ENCODE results near the gene CAMTA1.
A peak's percentile ranks its signal among the peaks of the same experiment; 100 is the strongest.
"Not testable (repeated sequence)": the region's sequence is repeated elsewhere in the genome, so short reads cannot be mapped to it uniquely, and the experiment has no call there.

CAMTA1 gene

DNA sequence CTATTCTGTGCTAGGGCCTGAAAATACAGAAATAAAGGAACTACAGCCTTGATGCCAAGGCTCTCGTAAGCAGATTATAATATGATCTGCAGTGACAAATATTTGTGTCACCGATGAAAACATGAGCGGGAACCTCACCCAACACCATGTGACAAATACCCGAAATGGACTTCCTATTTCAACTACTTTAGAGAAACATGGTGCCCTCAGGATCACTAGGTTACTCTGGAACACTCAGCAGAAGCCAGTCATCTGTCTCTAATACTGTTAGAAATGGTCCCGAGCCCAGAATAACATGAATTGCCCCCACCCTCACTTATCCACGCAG, 985.4 kb downstream of the CAMTA1 start:
- DNase-seq (ENCODE audit: low read depth in 3 of 3, low spot score in 1 of 3), result no peak

DNA sequence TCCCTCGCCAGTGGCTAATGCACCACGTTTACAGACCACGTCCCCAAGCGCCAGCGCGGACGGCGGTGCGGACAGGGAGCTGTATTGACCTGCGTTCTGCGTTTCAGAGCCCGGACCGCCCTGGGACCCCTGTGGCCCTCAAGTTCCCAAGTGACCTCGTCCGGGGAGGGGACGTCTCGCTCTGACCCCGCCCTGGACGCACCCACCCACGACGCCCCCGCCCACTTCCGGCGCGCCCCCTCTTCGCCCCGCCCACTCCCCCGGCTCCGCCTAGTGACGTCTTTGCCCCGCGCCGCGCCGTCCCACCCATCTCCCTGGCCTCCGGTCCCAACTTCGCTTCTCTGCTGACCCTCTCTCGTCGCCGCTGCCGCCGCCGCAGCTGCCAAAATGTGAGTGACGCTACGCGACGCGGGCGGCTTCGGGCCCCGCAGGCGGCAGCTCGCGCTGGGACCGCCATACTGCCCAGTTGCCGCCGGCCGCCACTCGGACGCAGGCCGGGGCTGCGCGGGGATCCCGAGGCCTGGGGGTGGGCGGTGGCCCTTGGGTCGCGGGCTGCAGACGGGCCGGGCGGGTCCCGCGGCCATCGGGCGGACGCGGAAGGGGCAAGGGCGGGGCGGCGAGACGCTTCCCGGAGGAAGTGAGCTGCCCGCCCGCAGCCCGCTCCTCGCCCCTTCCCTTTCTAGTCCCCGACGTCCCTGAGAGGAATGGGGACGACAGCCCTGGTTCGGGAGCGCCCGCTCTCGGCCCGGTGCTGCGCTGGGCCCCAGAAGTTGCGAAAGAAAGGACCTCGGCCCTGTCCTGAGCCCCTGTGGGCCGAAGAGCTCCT, 986.0 kb downstream of the CAMTA1 start, which contains the start of gene VAMP3:
TSS of gene VAMP3 (plus strand) at position 300 of the 826 bp plus-strand sequence. CDS start at position 388, 88 bp downstream.
- DNase-seq (ENCODE audit: low read depth in 3 of 3, low spot score in 1 of 3), result peak; percentile 63 to 92 (median 76)

DNA sequence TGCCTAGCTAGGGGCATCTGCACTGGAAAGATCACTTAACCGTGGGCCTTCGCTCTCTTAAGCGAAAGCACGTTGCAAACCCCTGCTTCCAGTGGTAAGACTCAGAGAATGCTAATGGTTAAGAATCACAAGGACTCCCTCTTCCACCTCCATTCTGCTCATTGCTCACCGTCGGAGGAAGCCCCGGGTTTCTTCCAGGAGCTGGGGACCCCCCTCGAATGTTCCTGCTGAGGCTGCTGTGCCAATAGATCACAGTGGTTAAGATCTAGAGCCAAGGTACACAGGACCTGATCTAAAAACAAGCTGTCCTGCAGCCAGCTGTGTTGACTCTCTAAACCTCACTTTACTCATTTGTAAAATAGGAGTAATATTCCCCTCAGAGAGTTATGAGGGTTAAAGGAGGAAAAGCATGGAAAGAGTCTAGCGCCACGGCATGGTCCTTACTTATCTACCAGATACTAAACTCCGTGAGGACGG, 986.6 kb downstream of the CAMTA1 start:
- DNase-seq (ENCODE audit: low read depth in 3 of 3, low spot score in 1 of 3), result no peak

DNA sequence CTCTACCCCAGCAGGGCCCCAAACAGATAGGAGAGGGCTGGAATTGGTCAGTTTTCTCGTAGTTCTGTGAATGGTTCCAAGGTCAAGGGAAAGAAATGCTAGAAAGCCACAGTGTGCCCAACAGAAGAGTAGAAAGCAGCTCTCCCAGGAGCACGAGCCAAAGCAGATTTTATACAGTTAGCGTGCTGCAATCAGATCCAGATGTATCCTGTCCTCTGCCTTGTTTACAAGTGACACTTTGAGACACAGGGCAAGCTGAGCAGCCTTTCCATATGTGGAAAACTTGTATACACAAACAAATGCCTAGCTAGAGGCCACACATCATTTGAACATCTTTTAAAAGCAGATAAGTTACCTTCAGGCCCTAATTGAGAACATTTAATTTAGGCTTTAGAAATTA, 992.3 kb downstream of the CAMTA1 start:
- no peak for DNase-seq (ENCODE audit: low read depth in 3 of 3, low spot score in 1 of 3)

DNA sequence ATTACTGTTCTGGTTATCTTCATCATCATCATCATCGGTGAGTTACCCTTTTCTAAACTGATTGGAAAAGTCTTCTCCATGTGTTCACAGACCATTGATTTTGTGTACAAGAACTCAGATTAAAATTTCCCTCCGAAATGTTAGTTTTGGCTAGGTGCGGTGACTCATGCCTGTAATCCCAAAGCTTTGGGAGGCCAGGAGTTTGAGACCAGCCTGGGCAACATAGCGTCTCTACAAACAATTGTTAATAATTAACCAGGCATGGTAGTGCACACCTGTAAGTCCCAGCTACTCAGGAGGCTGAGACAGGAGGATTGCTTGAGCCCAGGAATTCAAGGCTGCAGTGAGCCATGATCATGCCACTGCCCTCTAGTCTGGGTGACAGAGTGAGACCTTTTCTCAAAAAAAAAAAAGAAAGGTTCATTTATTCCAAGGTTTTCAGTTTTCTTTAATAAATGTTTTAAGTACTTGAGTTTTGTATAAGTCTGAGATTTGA, 992.9 kb downstream of the CAMTA1 start:
- DNase-seq (ENCODE audit: low read depth in 3 of 3, low spot score in 1 of 3), result no peak

DNA sequence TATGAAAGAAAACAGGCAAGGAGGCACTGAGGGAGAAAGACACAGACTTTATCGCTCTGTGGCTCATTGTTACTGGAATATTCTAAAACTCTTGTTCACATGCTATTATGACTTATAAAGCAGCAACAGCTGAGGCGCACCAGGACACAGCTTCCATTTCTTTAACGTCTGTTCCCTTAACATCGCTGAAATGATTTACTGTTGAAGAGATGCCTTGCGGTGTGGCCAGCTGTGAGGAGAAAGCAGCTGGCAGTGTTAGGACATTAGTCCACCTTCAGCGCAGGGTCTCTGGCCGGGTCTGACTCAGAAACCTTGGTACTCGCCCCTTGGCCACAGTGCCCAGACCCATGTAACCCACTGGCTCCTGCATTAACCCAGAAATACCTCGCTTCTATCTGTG, 995.7 kb downstream of the CAMTA1 start:
- no peak for DNase-seq (ENCODE audit: low read depth in 3 of 3, low spot score in 1 of 3)

DNA sequence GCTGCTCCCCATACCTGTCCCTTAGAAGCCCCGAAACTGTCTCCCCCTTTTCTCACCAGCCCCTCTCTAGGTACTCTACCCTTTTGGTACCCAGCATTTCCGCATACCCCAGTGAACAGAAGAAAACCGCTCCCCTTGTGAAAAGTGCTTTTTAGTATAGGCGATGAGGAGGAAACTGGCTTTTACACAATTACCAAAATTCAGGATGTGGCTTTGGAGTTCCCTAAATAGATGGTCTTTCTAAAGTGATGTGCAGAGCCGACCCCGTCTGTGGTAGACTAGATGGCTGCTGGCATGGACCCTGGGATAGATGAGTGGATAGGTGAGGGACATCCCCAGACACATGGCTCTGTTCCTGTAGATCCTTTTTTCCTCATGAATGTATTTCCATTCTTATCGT, 996.2 kb downstream of the CAMTA1 start:
- DNase-seq (ENCODE audit: low read depth in 3 of 3, low spot score in 1 of 3), result no peak

DNA sequence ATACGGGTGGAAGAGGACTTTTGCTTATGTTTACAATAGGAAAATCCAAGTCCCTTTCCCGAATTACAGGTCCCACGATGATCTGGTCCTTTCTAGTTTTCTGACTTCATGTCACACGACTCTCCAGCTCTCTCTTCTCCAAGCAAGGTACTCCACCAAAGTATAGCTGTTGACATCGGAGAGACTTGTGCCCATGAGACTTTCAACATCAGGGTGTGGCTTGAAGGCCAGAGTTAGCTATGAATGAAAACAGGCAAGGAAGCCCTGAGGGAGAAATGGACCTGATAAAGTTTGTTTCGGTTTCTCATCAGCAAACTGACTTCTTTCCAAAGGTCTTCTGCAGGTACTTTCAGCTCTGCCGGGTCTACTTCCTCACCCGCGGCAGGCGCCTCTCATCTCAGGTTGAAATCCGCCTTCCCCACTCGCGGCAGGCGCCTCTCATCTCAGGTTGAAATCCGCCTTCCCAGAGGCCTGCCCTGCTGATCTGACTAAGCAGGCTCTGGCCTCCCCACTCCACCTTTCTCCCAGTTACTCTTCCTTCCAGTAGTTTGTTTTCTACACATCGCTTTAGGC, 996.8 kb downstream of the CAMTA1 start:
- no peak for DNase-seq (ENCODE audit: low read depth in 3 of 3, low spot score in 1 of 3)

DNA sequence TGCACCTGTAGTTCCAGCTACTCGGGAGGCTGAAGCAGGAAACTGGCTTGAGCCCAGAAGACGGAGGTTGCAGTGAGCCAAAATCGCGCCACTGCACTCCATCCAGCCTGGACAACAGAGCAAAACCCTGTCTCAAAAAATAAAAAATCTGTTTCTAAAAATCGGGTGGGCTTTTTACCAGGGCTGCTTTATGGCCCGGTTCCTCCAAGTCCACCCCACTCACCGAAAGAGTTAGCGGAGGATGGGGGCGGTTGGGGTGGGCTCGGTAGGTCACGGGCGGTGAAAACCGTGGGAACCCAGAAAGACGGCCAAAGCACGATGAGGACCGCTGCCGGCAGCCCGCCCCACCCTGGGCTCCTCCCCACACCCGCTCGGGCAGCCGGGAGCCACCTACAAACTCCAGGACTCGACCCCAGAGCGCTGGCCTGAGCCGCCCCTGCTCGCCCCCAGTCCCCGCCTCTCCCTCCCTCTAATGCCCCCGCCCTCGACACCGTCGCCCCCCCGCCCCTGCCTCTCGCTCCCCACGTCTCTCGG, 998.0 kb downstream of the CAMTA1 start:
- peak in 1 of 3 donors; percentile 16 for DNase-seq (ENCODE audit: low read depth in 3 of 3, low spot score in 1 of 3)

DNA sequence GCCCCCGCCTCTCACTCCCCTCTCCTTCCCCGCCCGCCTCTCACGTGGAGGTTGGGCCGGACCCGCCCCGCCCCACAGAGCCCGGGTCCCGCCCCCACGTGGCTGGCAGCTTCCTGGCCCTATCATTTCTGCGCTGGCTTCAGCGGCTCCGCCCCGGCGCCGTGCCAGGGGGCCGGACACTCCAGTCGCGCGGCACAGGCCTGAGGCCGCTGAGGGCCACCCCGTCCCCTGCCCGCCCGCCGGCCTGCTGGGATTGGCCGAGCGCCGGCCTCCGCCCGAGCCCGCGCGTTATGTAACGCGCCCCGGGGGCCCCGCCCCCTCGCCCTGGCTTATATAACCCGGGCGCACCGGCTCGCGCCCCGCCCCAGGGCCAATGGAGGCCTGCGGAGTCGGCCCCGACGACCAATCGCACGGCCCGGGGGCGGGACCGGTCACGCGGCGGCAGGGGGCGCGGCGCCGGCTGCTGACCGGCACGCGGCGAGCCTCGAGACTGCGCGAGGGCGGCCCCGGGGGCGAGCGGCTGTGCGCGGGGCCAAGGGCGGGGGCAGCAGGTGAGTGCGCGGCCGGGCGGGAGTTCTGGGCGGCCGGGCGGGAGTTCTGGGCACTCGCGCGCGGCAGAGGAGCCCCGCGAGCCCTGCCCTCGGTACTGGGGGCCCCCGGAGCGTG, 998.7 kb downstream of the CAMTA1 start, which contains the start of gene PER3:
TSS of gene PER3 (plus strand) at position 466 of the 666 bp plus-strand sequence. CDS start 587 bp downstream, outside the sequence.
- peak; percentile 79 to 85 (median 79) for DNase-seq (ENCODE audit: low read depth in 3 of 3, low spot score in 1 of 3)

DNA sequence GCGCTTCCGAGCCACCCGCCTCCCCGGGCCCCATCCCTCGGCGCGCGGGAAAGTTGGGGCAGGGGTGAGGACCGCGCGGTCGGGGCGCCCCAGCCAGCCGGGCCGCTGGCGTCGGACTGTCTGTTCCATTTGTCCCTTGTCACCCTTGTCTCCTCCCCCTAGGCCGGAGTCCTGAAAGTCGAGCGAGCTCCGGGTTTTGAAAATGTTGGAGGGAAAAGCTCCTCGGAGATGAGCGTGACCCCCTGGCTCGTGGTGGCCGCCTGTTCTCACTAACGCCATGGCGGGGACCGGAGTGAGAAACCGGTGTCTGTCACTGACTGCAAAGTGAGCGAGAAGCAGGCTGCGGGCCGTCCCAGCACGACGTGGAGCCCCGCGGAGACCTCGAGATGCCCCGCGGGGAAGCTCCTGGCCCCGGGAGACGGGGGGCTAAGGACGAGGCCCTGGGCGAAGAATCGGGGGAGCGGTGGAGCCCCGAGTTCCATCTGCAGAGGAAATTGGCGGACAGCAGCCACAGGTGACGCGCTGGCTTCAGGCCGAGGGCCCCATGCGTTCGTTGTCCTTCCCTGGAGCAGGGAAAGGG, 999.3 kb downstream of the CAMTA1 start:
- no peak for DNase-seq (ENCODE audit: low read depth in 3 of 3, low spot score in 1 of 3)

DNA sequence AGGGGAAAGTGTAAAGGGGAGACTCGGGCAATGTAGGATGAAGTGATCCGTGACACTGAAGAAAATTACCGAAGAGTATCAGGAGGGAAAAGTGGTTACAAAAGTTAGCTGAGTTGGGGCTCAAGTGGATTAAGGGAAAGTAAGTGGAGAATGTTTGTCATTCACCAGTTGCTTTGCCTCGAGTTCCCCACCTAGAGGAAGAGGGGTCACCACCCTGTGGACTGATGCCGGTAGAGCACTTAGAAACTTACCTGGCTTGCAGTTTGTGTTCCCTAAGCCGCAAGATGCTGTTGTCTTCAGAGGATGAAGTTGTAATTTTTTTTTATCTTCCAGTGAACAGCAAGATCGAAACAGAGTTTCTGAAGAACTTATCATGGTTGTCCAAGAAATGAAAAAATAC, 999.9 kb downstream of the CAMTA1 start:
- no peak for DNase-seq (ENCODE audit: low read depth in 3 of 3, low spot score in 1 of 3)

DNA sequence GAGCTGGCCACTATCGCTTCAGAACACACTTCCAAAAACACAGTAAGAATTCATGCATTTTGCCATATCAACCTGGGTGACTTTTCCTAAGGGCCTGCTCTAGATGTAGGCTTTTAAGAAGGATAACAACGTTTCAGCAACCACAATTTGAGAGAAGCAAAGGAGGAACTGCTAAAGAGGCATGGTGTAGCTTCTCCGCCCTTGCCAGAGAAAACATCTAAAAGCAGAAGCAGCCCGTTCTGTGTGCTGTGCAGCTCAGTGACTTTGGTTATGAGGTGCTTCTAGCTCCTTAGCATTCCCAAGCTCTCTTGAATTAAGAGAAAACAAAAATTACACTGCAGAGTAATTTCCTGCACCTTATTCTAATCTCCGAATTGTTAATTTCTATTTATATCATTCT, 1001.5 kb downstream of the CAMTA1 start:
- no peak for DNase-seq (ENCODE audit: low read depth in 3 of 3, low spot score in 1 of 3)

DNA sequence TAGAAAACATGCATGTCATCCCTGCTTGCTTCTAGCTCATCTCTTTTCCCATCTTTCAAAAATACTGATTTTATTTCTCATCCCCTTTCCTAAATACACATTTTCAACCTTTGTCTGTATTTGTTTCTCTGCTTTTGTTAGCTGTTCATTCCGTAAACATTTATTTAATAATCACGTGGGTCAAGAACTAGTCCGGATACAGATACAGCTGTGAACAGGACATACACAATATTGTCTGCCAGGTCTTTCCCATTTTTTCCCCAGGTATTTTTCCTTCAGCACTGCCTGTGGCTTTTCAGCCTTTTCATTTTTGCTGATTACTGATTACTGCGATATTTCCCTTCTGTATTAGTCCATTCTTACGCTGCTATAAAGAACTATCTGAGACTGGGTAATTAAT, 1004.6 kb downstream of the CAMTA1 start:
- no peak for DNase-seq (ENCODE audit: low read depth in 3 of 3, low spot score in 1 of 3)

DNA sequence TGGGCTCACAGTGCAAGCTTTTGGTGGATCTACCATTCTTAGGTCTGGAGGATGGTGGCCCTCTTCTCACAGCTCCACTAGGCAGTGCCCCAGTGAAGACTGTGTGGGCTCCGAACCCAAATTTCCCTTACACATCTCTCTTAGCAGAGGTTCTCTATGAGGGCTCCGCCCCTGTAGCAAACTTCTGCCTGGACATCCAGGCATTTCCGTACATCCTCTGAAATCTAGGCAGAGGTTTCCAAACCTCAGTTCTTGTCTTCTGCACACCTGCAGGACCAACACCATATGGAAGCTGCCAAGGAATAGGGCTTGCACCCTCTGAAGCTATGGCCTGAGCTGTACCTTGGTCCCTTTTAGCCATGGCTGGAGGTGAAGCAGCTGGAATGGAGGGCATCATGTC, 1005.8 kb downstream of the CAMTA1 start:
- DNase-seq (ENCODE audit: low read depth in 3 of 3, low spot score in 1 of 3), result not testable (repeated sequence)

DNA sequence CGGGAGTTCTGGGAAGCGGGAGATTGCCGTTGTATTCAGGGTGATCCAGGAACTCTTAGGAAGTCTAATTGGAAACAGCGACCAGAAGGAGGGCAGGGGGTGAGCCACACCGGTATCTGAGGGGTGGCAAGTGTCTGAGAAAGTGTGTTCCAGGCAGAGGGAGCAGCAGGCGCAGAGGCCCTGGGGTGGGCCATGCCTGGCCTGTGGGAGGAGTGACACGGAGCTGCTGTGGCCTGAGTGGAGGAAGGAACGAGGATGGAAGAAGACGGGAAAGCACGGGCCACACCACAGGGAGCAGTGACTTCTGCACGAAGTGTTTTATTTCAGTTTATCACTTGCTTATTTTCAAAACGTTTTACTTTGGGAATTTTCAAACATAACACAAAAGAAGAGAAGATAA, 1010.2 kb downstream of the CAMTA1 start:
- DNase-seq (ENCODE audit: low read depth in 3 of 3, low spot score in 1 of 3), result no peak

DNA sequence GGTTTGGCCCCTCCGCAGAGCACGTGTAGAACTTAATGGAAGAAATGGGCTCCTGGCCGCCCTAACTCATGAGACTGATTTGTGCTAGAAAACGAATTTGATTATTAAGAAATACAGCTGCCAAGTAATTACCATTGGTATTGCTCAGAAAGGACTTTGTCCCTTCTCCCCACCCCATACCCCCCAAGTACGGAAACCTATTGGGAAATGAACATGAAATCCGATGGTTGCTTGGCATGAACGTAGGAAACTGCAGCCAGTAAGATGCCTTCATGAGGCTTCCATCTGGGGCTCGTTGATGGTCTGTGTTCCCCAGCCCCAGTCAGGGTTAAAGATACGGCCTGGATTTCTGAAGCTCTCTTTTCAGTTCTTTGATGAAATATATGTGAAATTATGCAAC, 1020.2 kb downstream of the CAMTA1 start:
- DNase-seq (ENCODE audit: low read depth in 3 of 3, low spot score in 1 of 3), result no peak

DNA sequence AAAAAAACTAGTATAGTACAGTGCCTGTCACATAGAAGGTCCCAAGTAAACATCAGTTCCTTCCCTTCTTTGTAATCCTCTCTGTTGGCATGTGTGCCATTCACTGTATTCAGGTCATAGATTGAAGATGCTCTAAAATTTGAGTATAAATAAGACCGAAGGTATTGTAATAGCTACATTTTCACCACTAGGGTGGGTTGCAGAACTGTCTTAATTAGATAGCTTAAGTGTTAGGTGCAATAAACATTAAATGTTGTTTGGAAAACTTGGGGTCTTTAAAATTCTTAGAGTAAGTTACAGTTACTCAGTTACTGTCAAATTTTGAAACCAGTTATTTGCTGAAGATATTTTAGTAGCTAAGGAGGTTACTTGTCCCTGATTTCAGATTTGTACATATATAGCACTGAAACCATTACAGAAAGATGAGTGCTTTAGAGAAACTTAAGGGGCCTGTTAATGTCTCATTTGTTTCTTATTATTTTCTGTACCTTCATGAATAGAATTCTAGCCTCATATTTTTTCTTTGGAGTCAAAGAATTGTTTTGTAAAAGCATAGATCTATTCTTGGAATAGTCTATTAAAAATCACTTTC, 1023.1 kb downstream of the CAMTA1 start:
- no peak for DNase-seq (ENCODE audit: low read depth in 3 of 3, low spot score in 1 of 3)

DNA sequence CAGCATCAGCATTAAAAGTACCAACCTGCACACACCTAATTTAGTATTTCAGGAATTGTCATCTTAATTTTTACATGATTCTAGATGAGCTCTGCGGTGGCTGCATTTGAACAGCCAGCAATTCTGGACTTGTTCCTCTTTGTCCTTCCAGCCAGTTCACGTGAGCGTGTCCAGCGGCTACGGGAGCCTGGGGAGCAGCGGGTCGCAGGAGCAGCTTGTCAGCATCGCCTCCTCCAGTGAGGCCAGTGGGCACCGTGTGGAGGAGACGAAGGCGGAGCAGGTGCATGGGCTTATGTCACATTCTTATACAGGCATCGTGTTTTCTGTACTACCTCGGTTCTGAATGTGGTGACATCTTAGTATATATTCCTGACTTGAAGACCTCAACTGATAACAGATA, 1024.5 kb downstream of the CAMTA1 start:
- no peak for DNase-seq (ENCODE audit: low read depth in 3 of 3, low spot score in 1 of 3)

DNA sequence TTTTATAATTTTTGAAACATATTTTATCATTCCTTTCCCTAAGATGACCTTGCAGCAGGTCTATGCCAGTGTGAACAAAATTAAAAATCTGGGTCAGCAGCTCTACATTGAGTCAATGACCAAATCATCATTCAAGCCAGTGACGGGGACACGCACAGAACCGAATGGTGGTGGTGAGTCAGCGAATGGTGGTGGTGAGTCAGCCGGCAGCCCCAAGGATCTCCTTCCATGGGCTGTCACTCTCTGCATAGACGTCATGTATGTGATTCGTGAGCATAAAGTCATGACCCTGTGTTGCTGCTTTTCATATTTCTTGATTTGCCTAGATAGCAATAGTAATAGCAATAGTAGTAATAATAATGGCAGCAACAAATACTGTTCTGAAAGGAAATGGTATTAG, 1025.1 kb downstream of the CAMTA1 start:
- DNase-seq (ENCODE audit: low read depth in 3 of 3, low spot score in 1 of 3), result no peak

DNA sequence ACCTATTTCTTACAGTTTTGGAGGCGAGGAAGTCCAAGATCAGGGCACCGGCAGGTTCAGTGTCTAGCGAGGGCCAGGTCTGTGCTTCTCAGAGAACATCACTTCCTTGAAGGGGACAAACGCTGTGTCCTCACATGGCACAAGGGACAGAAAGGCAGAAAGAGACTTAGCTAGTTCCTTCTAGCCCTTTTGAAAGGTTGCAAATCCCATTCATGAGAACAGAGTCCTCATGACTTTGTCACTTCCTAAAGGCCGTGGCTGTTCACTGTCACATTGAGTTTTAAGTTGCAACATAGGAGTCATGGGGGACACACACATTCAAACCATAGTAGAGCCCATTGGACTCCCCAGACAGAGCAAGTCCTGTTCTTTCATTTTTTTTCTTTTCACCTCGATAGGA, 1026.2 kb downstream of the CAMTA1 start:
- DNase-seq (ENCODE audit: low read depth in 3 of 3, low spot score in 1 of 3), result no peak

All from stimulated activated CD4-positive, alpha-beta T cell treated with anti-CD3 and anti-CD28 coated beads, TNF-alpha, amount 100 ng/mL, for 1 hour (primary cell).